HepG2 (cell line): ENCODE measurements around the gene FBRSL1. TPM values are rescaled to one million over a fixed set of nuclear protein-coding genes. Genes with fewer than 3 reads are reported as not detected.

Experiments
- ATAC-seq: fragments of 200-7000 bp; cut with Tn5 transposase; 3 replicates; pipeline ENCODE4 v1.9.1; 2020; ENCODE audit warnings: mild to moderate bottlenecking, moderate library complexity
- BruUV-seq: library from RNA; stranded (reverse); fragments of 400-500 nt; replicated peaks from 2 replicates; lab custom pipeline; 2021; lab: Mats Ljungman, UMichigan
- CTCF ChIA-PET: fragments of 300-600 bp; formaldehyde crosslinking; extraction: SDS; loops from one replicate; lab custom pipeline; 2021; ENCODE audit warnings: low total read pairs, inconsistent platforms, low intra/inter-chr PET ratio; lab: Yijun Ruan, JAX
- POLR2A ChIA-PET: fragments of 350-600 bp; sonication (Branson Sonifier 250); formaldehyde crosslinking; loops from one replicate; lab custom pipeline; 2020; ENCODE audit warnings: antibody characterized with exemption, inconsistent platforms; lab: Yijun Ruan, JAX
- DNase-seq: peaks from one replicate; pipeline ENCODE4 v3.0.0-alpha.2; 2015; ENCODE audit warnings: low spot score
- FAIRE-seq: peaks from 3 replicates; lab custom pipeline; 2011; peaks lifted over from hg19 to GRCh38; lab: Jason Lieb, UNC
- H2AFZ ChIP-seq: one replicate; pipeline ENCODE4 v1.6.1; 2011; ENCODE audit warnings: low read length, inconsistent platforms
- H3K27ac ChIP-seq: fragments of 300-600 bp; 3 replicates; pipeline ENCODE4 v1.8.0; 2011; ENCODE audit warnings: mixed run types, mild to moderate bottlenecking, mixed read lengths, low read length, inconsistent platforms; ENCODE audit not compliant: insufficient read depth; ENCODE audit errors: extremely low read length
- H3K27me3 ChIP-seq, 2 experiments: fragments of 200-600 bp in 1 of 2; 2 replicates in 1 of 2; 3 replicates in 1 of 2; pipeline versions ENCODE4 v1.6.0 to v1.8.0; 2011; ENCODE audit warnings: low read length in 2 of 2, mild to moderate bottlenecking in 2 of 2, moderate library complexity in 2 of 2, inconsistent platforms in 1 of 2; ENCODE audit not compliant: insufficient read depth in 2 of 2, control insufficient read depth in 1 of 2
- H3K36me3 ChIP-seq, 2 experiments: fragments of 200-600 bp in 1 of 2; replicated peaks in 1 of 2; 2 replicates in 1 of 2; 3 replicates in 1 of 2; pipeline versions ENCODE4 v1.5.1 to v1.8.0; 2011; ENCODE audit warnings: low read length in 2 of 2, inconsistent platforms in 1 of 2; ENCODE audit not compliant: insufficient read depth in 2 of 2, control insufficient read depth in 1 of 2
- H3K4me1 ChIP-seq: 2 replicates; pipeline ENCODE4 v1.5.1; 2012; ENCODE audit warnings: low read length, inconsistent platforms; ENCODE audit not compliant: insufficient read depth
- H3K4me2 ChIP-seq: 2 replicates; pipeline ENCODE4 v1.6.0; 2011; ENCODE audit warnings: low read depth, low read length, inconsistent platforms
- H3K4me3 ChIP-seq, 3 experiments: fragments of 200-600 bp in 1 of 3; sonication (generic), shearing (Covaris generic) in 1 of 3; replicated peaks in 1 of 3; 2 replicates each; pipeline ENCODE4 v1.5.1; 2011 to 2016; ENCODE audit warnings: low read length in 3 of 3, inconsistent platforms in 2 of 3, low read depth in 2 of 3, mild to moderate bottlenecking in 2 of 3, control low read depth in 1 of 3, mixed read lengths in 1 of 3; ENCODE audit not compliant: insufficient read depth in 1 of 3
- H3K79me2 ChIP-seq: one replicate; pipeline ENCODE4 v1.6.1; 2011; ENCODE audit warnings: low read length, inconsistent platforms; ENCODE audit not compliant: insufficient read depth
- H3K9ac ChIP-seq: 2 replicates; pipeline ENCODE4 v1.6.0; 2011; ENCODE audit warnings: mild to moderate bottlenecking, low read depth, low read length, inconsistent platforms; ENCODE audit not compliant: insufficient read depth
- H3K9me3 ChIP-seq: 2 replicates; pipeline ENCODE4 v1.5.1; 2012; ENCODE audit warnings: mild to moderate bottlenecking, low read length
- H4K20me1 ChIP-seq: 2 replicates; pipeline ENCODE4 v1.6.0; 2011; ENCODE audit warnings: inconsistent platforms, mild to moderate bottlenecking, low read length, moderate library complexity; ENCODE audit not compliant: insufficient read depth
- AGO2 ChIP-seq: fragments of 200-400 bp; formaldehyde crosslinking; optimal IDR thresholded peaks from 2 replicates; pipeline ENCODE3; 2017; ENCODE audit warnings: mild to moderate bottlenecking, low read depth, low read length, moderate library complexity
- ATF7 ChIP-seq, 2 experiments: fragments of 450-650 bp in 1 of 2; sonication (generic) in 1 of 2; formaldehyde crosslinking in 1 of 2; IDR thresholded peaks; 2 replicates each; pipeline versions ENCODE4 v1.4.0 to v1.6.1; 2016 to 2020; ENCODE audit warnings: antibody characterized with exemption in 1 of 2, mild to moderate bottlenecking in 1 of 2, missing genetic modification reagents in 1 of 2
- POGZ ChIP-seq: sonication (generic); formaldehyde crosslinking; IDR thresholded peaks from 2 replicates; pipeline ENCODE4 v1.4.0; 2020; ENCODE audit warnings: mild to moderate bottlenecking, missing genetic modification reagents
- POLR2A ChIP-seq, 2 experiments: IDR thresholded peaks; 2 replicates each; pipeline ENCODE4 v1.6.1; 2011; ENCODE audit warnings: low read depth in 2 of 2, low read length in 2 of 2, mild to moderate bottlenecking in 1 of 2, moderate library complexity in 1 of 2; ENCODE audit not compliant: insufficient read depth in 1 of 2
- ZFP91 ChIP-seq: sonication (generic); formaldehyde crosslinking; IDR thresholded peaks from 2 replicates; pipeline ENCODE4 v1.9.0; 2022; ENCODE audit warnings: missing genetic modification reagents, mild to moderate bottlenecking, borderline replicate concordance
- ZNF253 ChIP-seq: sonication (generic); formaldehyde crosslinking; IDR thresholded peaks from 2 replicates; pipeline ENCODE4 v1.8.0; 2022; ENCODE audit warnings: mild to moderate bottlenecking, missing genetic modification reagents, borderline replicate concordance
- WGBS: methylation state at CpG from one replicate; pipeline ENCODE4 v1.1.6; 2017; ENCODE audit warnings: low lambda C conversion rate; 5-methylcytosine and 5-hydroxymethylcytosine counted together
- in situ Hi-C: cut with HindIII; loops from 2 replicates; pipeline ENCODE4 v1.10.0; 2017; ENCODE audit warnings: low pct_unique_long_range_greater_than_20kb; ENCODE audit not compliant: extremely low pct_ligation_motif_present
- intact Hi-C: fragments of 100-400 bp; cut with micrococcal nuclease; formaldehyde crosslinking; loops from one replicate; pipeline ENCODE4 v1.10.0; 2022; ENCODE audit not compliant: unreplicated experiment
- polyA plus RNA-seq, 8 experiments: library from polyadenylated mRNA; depleted of rRNA in 3 of 8; stranded (reverse) in 7 of 8; unstranded in 1 of 8; fragments of >200 nt; fragmentation: Illumina TruSeq in 4 of 8; extraction: Trizol in 4 of 8; gene quantifications; 2 replicates each; pipeline versions ENCODE4 v1.2.1 to v1.2.3, GENCODE V29; 2011 to 2016; ENCODE audit warnings: low read depth in 4 of 8, missing spikeins in 1 of 8, mixed read lengths in 1 of 8; ENCODE audit not compliant: insufficient read depth in 1 of 8
- total RNA-seq, 5 experiments: library from RNA; depleted of rRNA; stranded (reverse); fragments of >200 nt; fragmentation: Illumina TruSeq; extraction: Trizol; gene quantifications; 2 replicates each; pipeline ENCODE4 v1.2.3, GENCODE V29; 2016; ENCODE audit warnings: low read depth in 1 of 5
- TF ChIP-seq, protein P1 (sequence below), 2 experiments: IDR thresholded peaks; 2 replicates each; pipeline ENCODE4 v1.6.1; 2011 to 2012; ENCODE audit warnings: low read length in 2 of 2, borderline replicate concordance in 1 of 2, low read depth in 1 of 2, mild to moderate bottlenecking in 1 of 2, moderate library complexity in 1 of 2
- TF ChIP-seq, protein P2 (sequence below): sonication (generic); formaldehyde crosslinking; IDR thresholded peaks from 2 replicates; pipeline ENCODE4 v1.4.0; 2020; ENCODE audit warnings: missing genetic modification reagents

FBRSL1 gene
- total and polyA plus RNA-seq, 2 of the 13 experiments (the other 11 are each of a cell fraction or from before 2014, with no cell fraction given), result 3.6 to 7.9 TPM

- Histone ChIP-seq H3K27me3 (no peaks in the 10 kb centered on the region; a peak in 2 of 5 replicates), H4K20me1 (peaks cover 82% of the 10 kb centered on the region), H3K9me3 (no peaks in the 10 kb centered on the region), H3K9ac (no peak overlapping the region; the same call in 1 of the 2 replicates)
- 95% methylated on average over 14 of the region's 25 CpGs for WGBS
- intact Hi-C loops, result no loop called here
- CTCF ChIA-PET, result no interaction called here
- BruUV-seq, result no TSS peak
- POLR2A ChIA-PET, result no interaction called here
- no peak for DNase-seq
- TF ChIP-seq POLR2A (IDR thresholded peaks at IDR 0.05; ENCODE audit: insufficient read depth in 1 of 2, low read depth in 2 of 2, low read length in 2 of 2) (0 out of 4 replicates have a peak, but pooled peaks of 1 of the 2 experiments have one; percentile 18), ZFP91 (CRISPR knock-in tag) (0 out of 2 replicates have a peak, but pooled peaks have one; percentile 4), POGZ (CRISPR knock-in tag) (no peak), AGO2 (peak; percentile 1), ATF7 (IDR thresholded peaks at IDR 0.05) (no peak), ATF7 (CRISPR knock-in tag; IDR thresholded peaks at IDR 0.05) (0 out of 2 replicates have a peak, but pooled peaks have one; percentile 30), ZNF253 (CRISPR knock-in tag) (no peak)
- TF ChIP-seq, protein P1, sequence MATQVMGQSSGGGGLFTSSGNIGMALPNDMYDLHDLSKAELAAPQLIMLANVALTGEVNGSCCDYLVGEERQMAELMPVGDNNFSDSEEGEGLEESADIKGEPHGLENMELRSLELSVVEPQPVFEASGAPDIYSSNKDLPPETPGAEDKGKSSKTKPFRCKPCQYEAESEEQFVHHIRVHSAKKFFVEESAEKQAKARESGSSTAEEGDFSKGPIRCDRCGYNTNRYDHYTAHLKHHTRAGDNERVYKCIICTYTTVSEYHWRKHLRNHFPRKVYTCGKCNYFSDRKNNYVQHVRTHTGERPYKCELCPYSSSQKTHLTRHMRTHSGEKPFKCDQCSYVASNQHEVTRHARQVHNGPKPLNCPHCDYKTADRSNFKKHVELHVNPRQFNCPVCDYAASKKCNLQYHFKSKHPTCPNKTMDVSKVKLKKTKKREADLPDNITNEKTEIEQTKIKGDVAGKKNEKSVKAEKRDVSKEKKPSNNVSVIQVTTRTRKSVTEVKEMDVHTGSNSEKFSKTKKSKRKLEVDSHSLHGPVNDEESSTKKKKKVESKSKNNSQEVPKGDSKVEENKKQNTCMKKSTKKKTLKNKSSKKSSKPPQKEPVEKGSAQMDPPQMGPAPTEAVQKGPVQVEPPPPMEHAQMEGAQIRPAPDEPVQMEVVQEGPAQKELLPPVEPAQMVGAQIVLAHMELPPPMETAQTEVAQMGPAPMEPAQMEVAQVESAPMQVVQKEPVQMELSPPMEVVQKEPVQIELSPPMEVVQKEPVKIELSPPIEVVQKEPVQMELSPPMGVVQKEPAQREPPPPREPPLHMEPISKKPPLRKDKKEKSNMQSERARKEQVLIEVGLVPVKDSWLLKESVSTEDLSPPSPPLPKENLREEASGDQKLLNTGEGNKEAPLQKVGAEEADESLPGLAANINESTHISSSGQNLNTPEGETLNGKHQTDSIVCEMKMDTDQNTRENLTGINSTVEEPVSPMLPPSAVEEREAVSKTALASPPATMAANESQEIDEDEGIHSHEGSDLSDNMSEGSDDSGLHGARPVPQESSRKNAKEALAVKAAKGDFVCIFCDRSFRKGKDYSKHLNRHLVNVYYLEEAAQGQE (IDR thresholded peaks at IDR 0.05; ENCODE audit: borderline replicate concordance in 1 of 2, low read depth in 1 of 2, low read length in 2 of 2), result 0 out of 4 replicates have a peak, but pooled peaks of 1 of the 2 experiments have one; percentile 25
- TF ChIP-seq, protein P2, sequence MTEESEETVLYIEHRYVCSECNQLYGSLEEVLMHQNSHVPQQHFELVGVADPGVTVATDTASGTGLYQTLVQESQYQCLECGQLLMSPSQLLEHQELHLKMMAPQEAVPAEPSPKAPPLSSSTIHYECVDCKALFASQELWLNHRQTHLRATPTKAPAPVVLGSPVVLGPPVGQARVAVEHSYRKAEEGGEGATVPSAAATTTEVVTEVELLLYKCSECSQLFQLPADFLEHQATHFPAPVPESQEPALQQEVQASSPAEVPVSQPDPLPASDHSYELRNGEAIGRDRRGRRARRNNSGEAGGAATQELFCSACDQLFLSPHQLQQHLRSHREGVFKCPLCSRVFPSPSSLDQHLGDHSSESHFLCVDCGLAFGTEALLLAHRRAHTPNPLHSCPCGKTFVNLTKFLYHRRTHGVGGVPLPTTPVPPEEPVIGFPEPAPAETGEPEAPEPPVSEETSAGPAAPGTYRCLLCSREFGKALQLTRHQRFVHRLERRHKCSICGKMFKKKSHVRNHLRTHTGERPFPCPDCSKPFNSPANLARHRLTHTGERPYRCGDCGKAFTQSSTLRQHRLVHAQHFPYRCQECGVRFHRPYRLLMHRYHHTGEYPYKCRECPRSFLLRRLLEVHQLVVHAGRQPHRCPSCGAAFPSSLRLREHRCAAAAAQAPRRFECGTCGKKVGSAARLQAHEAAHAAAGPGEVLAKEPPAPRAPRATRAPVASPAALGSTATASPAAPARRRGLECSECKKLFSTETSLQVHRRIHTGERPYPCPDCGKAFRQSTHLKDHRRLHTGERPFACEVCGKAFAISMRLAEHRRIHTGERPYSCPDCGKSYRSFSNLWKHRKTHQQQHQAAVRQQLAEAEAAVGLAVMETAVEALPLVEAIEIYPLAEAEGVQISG (CRISPR knock-in tag), result peak; percentile 7; the same call in 1 of the 2 replicates
- TF ChIP-seq, all 625 proteins: peak for 6
- Histone ChIP-seq H3K36me3 (peaks cover 0 to 3% of the 10 kb centered on the region in 2 experiments; a peak in 4 of 5 replicates), H3K4me3 (peak overlapping the region in 2 of 3 experiments; percentile 5 to 59; a peak in 3 of 6 replicates), H3K27ac (no peak overlapping the region), H2AFZ (no peak overlapping the region), H3K4me2 (peak overlapping the region; percentile 99), H3K4me1 (peaks cover 47% of the 10 kb centered on the region), H3K79me2 (peaks cover 86% of the 10 kb centered on the region)
- no peak for ATAC-seq
- in situ Hi-C loops, result no loop called here
- no peak for FAIRE-seq
Observed at GRCh38 chr12:132494294-132495164, 4.6 kb downstream of the FBRSL1 start.
